NCI-H1105 (cell line): ENCODE measurements around the gene UGT1A7.
"Not testable (repeated sequence)": the region's sequence is repeated elsewhere in the genome, so short reads cannot be mapped to it uniquely, and the experiment has no call there.

Experiments used
- DNase-seq: peaks from one replicate; lab custom pipeline; 2025; lab: John Stamatoyannopoulos, UW

Gene UGT1A7

GRCh38 chr2:233712611-233713261, 31.0 kb downstream of the UGT1A7 start, which contains the start of gene UGT1A5:
UGT1A5 (plus strand) TSS chr2:233712907; CDS start chr2:233712992, 85 bp downstream.
- DNase-seq, result no peak

GRCh38 chr2:233713262-233713615, 31.5 kb downstream of the UGT1A7 start:
- DNase-seq, result no peak

GRCh38 chr2:233714121-233714520, 32.4 kb downstream of the UGT1A7 start:
- DNase-seq, result no peak

GRCh38 chr2:233718552-233718951, 36.9 kb downstream of the UGT1A7 start, which contains the start of gene UGT1A4:
UGT1A4 (plus strand) TSS chr2:233718736; CDS start chr2:233718821, 85 bp downstream.
- no peak for DNase-seq

GRCh38 chr2:233728723-233729301, 47.1 kb downstream of the UGT1A7 start, which contains the start of gene UGT1A3:
UGT1A3 (plus strand) TSS chr2:233729042; CDS start chr2:233729127, 85 bp downstream.
- no peak for DNase-seq

GRCh38 chr2:233736868-233737653, 55.4 kb downstream of the UGT1A7 start:
- DNase-seq, result not testable (repeated sequence)

- no peak for DNase-seq
Measured at GRCh38 chr2:233740870-233741269, 59.2 kb downstream of the UGT1A7 start.

GRCh38 chr2:233743464-233744259, 62.0 kb downstream of the UGT1A7 start:
- DNase-seq, result no peak

- DNase-seq, result no peak
Measured at GRCh38 chr2:233745073-233745755, 63.5 kb downstream of the UGT1A7 start.

- not testable (repeated sequence) for DNase-seq
Measured at GRCh38 chr2:233745838-233746237, 64.1 kb downstream of the UGT1A7 start.

GRCh38 chr2:233746475-233747282, 65.0 kb downstream of the UGT1A7 start:
- no peak for DNase-seq

- no peak for DNase-seq
Measured at GRCh38 chr2:233747283-233747544, 65.5 kb downstream of the UGT1A7 start.

- DNase-seq, result not testable (repeated sequence)
Measured at GRCh38 chr2:233750689-233751088, 69.0 kb downstream of the UGT1A7 start.

- DNase-seq, result not testable (repeated sequence)
Measured at GRCh38 chr2:233751212-233752009, 69.7 kb downstream of the UGT1A7 start.

- DNase-seq, result no peak
Measured at GRCh38 chr2:233754872-233755611, 73.3 kb downstream of the UGT1A7 start.

GRCh38 chr2:233756429-233757081, 74.9 kb downstream of the UGT1A7 start:
- no peak for DNase-seq

- no peak for DNase-seq
Measured at GRCh38 chr2:233758141-233758540, 76.4 kb downstream of the UGT1A7 start.

- no peak for DNase-seq
Measured at GRCh38 chr2:233758849-233759248, 77.1 kb downstream of the UGT1A7 start.

- DNase-seq, result no peak
Measured at GRCh38 chr2:233760043-233760442, 78.3 kb downstream of the UGT1A7 start, which contains the start of gene UGT1A1. UGT1A1 (plus strand) TSS chr2:233760270; CDS start chr2:233760288, 18 bp downstream.
